Kidney (tissue), 14 donors: Measurements from ENCODE around the gene CCDC127. TPM values are rescaled to one million over a fixed set of nuclear protein-coding genes. Genes with fewer than 3 reads are reported as not detected.

Experiments used
- DNase-seq, 5 donors: peaks; one replicate each; pipeline ENCODE4 v3.0.0-alpha.2; 2013 to 2020
- FAIRE-seq: peaks from 2 replicates; lab custom pipeline; 2012; peaks lifted over from hg19 to GRCh38; lab: Jason Lieb, UNC
- H3K27ac ChIP-seq, 2 donors: one replicate each; pipeline ENCODE4 v1.7.0; 2013; ENCODE audit warnings: low read depth in 2 of 2, low read length in 2 of 2, inconsistent platforms in 1 of 2
- H3K27me3 ChIP-seq: one replicate; pipeline ENCODE4 v1.7.1; 2013; ENCODE audit warnings: low read length, inconsistent platforms; ENCODE audit not compliant: control insufficient read depth, insufficient read depth
- H3K36me3 ChIP-seq, 3 donors: one replicate each; pipeline versions ENCODE4 v1.7.0 to v1.7.1; 2013; ENCODE audit warnings: low read length in 3 of 3, control low read depth in 1 of 3, inconsistent platforms in 1 of 3; ENCODE audit not compliant: insufficient read depth in 3 of 3, control insufficient read depth in 2 of 3
- H3K4me1 ChIP-seq, 3 donors: one replicate each; pipeline versions ENCODE4 v1.7.0 to v1.7.1; 2013; ENCODE audit warnings: low read length in 3 of 3, inconsistent platforms in 1 of 3, low read depth in 1 of 3; ENCODE audit not compliant: control insufficient read depth in 2 of 3, insufficient read depth in 2 of 3
- H3K4me3 ChIP-seq, 3 donors: one replicate each; pipeline versions ENCODE4 v1.7.0 to v1.8.1; 2013; ENCODE audit warnings: low read length in 3 of 3, control low read depth in 1 of 3, inconsistent platforms in 1 of 3
- H3K9ac ChIP-seq, 3 donors: one replicate each; pipeline versions ENCODE4 v1.7.0 to v1.7.1; 2013; ENCODE audit warnings: low read length in 3 of 3, control low read depth in 1 of 3, inconsistent platforms in 1 of 3
- H3K9me3 ChIP-seq, 3 donors: one replicate each; pipeline versions ENCODE4 v1.7.0 to v1.7.1; 2013; ENCODE audit warnings: low read length in 3 of 3, control low read depth in 1 of 3, inconsistent platforms in 1 of 3; ENCODE audit not compliant: control insufficient read depth in 2 of 3, insufficient read depth in 1 of 3
- intact Hi-C: fragments of 100-400 bp; cut with DNase I; formaldehyde crosslinking; loops from one replicate; pipeline ENCODE4 v1.11.1; 2022
- polyA plus RNA-seq: library from polyadenylated mRNA; stranded (reverse); fragments of 350-450 nt; fragmentation: Illumina TruSeq; extraction: RNeasy Lipid Tissue Mini Kit (QIAGEN cat#74804); gene quantifications from one replicate; pipeline ENCODE4 v1.2.3, GENCODE V29; 2014; ENCODE audit warnings: low read depth, low replicate concordance; ENCODE audit not compliant: insufficient read depth
- total RNA-seq: library from RNA; stranded (reverse); fragmentation: NEBNext Ultra II Directional; extraction: Animal tissue kit (Norgen Biotek cat#: 25700); gene quantifications from one replicate; pipeline ENCODE4 v1.2.1, GENCODE V29; 2021
- TF ChIP-seq, protein P1 (sequence below): IDR thresholded peaks from 3 replicates; pipeline ENCODE4 v1.5.1; 2012; ENCODE audit warnings: mild to moderate bottlenecking, moderate library complexity, borderline replicate concordance; ENCODE audit not compliant: insufficient read depth; ENCODE audit errors: extremely low read depth
- donor health status: control.
- donor health status: control.
- donor health status: control.
- donor health status: control.
- donor health status: control.
- donor health status: DM: yes; HTN: yes; CAD: no.
- donor health status: Normal renal cell carcinoma (clear cell type).

The CCDC127 gene
- total and polyA plus RNA-seq, 2 donors from 2014 or later = 3.2 to 5.9 TPM

DNA sequence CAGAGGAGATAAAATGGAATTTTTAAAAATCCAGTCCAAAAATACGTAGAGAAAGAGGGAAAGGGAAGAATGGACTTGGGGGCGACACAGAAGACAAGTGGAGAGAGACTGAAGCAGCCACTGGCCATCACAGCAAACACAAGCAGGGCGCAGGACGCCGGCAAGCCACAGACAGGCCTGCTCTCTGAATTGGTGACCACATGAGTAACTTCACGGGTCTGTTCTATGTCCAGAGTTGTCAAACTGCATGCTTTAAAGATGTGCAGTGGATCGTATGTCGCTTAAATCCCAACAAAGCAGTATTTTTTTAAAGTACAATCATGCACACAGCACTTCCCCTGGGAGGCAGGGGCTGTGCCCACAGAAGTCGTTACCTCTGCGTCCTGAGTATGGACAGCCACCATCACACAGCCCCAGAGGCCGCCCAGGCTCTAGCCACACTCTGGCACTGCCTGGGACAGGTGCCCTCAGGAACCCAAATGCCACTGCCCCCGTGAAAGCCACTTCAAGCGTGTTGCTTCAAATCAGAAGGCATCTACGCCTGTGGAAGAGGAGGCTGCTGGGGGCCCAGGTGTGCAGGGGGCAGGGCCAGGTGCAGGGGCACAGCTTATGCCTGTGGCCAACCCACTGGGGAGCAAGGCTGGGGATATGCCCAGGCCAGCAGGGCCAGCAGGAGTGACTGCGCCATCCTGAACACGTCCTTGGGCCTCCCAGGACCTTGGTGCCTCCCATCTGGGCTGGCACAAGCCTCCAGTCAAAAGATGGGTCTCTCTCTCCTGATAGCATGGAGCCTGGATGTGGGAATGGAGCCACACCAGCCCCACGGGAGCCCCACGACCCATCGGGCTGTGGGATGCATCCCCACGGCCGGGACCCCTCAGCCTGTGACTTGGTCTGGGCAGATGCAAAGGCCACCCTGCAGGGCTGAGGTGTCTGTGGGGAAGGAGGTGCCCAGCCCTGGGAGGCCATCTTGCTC is 32.6 kb downstream of the CCDC127 start:
- no peaks in the 10 kb centered on the region for H3K27me3 ChIP-seq
- H3K27ac ChIP-seq = no peak overlapping the region
- DNase-seq (peak in 1 of 5 donors; percentile 64), FAIRE-seq (no peak)
- no peaks in the 10 kb centered on the region for H3K9me3 ChIP-seq
- intact Hi-C loops = no loop called here
- TF ChIP-seq, protein P1, sequence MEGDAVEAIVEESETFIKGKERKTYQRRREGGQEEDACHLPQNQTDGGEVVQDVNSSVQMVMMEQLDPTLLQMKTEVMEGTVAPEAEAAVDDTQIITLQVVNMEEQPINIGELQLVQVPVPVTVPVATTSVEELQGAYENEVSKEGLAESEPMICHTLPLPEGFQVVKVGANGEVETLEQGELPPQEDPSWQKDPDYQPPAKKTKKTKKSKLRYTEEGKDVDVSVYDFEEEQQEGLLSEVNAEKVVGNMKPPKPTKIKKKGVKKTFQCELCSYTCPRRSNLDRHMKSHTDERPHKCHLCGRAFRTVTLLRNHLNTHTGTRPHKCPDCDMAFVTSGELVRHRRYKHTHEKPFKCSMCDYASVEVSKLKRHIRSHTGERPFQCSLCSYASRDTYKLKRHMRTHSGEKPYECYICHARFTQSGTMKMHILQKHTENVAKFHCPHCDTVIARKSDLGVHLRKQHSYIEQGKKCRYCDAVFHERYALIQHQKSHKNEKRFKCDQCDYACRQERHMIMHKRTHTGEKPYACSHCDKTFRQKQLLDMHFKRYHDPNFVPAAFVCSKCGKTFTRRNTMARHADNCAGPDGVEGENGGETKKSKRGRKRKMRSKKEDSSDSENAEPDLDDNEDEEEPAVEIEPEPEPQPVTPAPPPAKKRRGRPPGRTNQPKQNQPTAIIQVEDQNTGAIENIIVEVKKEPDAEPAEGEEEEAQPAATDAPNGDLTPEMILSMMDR = no peak
- no peak overlapping the region for H3K9ac ChIP-seq
- peaks cover 0 to 10% (median 3%) of the 10 kb centered on the region in 3 donors for H3K4me1 ChIP-seq
- no peaks in the 10 kb centered on the region for H3K36me3 ChIP-seq
- no peak overlapping the region for H3K4me3 ChIP-seq

DNA sequence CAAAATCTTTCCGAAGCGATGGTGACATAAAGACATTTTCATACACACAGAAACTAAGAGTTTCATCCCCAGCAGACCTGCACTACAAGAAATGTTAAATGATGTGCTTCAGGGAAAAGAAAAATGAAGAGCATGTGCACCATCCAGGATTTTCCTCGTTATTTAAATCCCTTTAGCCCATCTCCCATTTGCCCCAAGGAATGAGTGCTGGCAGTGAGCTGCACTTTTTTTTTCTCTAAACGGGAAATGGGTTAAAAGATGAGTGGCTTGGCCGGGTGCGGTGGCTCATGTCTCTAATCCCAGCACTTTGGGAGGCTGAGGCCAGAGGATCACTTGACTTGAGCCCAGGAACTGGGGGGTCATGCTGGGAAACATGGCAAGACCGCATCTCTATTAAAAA is 33.5 kb downstream of the CCDC127 start:
- H3K4me3 ChIP-seq = no peak overlapping the region
- DNase-seq = no peak
- no peaks in the 10 kb centered on the region for H3K27me3 ChIP-seq
- TF ChIP-seq, protein P1 = no peak
- H3K36me3 ChIP-seq = no peaks in the 10 kb centered on the region
- no peaks in the 10 kb centered on the region for H3K9me3 ChIP-seq
- H3K9ac ChIP-seq = no peak overlapping the region
- intact Hi-C loops = no loop called here
- FAIRE-seq = no peak
- H3K27ac ChIP-seq = no peak overlapping the region
- H3K4me1 ChIP-seq = peaks cover 0 to 6% (median 3%) of the 10 kb centered on the region in 3 donors

DNA sequence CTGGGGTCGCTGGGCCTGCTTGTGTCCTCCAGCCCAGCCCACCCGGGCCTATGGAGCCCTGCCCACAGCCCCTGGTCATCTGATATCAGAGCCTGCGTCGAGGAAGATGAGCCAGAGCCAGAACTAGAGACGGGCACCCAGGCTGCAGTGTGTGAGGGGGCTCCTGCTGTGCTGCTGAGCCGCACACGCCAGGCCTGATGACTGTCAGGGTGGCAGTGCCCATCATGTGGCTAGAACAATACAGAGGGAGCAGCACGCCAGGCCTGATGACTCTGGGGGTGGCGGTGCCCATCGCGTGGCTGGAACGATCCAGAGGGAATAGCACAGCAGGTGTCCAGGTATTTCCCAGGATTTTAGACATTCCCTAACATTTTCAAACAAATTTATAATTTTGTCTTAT is 35.8 kb downstream of the CCDC127 start:
- Histone ChIP-seq H3K4me3 (no peak overlapping the region), H3K9ac (no peak overlapping the region), H3K27ac (no peak overlapping the region), H3K27me3 (no peaks in the 10 kb centered on the region), H3K36me3 (no peaks in the 10 kb centered on the region), H3K4me1 (no peaks in the 10 kb centered on the region), H3K9me3 (no peaks in the 10 kb centered on the region)
- DNase-seq (peak in 1 of 5 donors; percentile 48), FAIRE-seq (no peak)
- TF ChIP-seq, protein P1 = no peak
- intact Hi-C loops = no loop called here
